Astrocyte of the spinal cord (primary cell): ENCODE results near the gene C5orf15.

Experiments used
- DNase-seq: peaks from one replicate; pipeline ENCODE4 v3.0.0; 2011; ENCODE audit warnings: low read depth, low spot score
- H3K4me3 ChIP-seq: 2 replicates; pipeline ENCODE4 v1.5.1; 2011; ENCODE audit warnings: low read depth, mild to moderate bottlenecking, low read length, moderate library complexity
- in situ Hi-C: cut with HindIII; loops from 2 replicates; pipeline ENCODE4 v1.10.0; 2017; ENCODE audit warnings: low sequenced_read_pairs
- TF ChIP-seq, protein P1 (sequence below): IDR thresholded peaks from 2 replicates; pipeline ENCODE4 v1.5.1; 2012; ENCODE audit warnings: low read depth, mild to moderate bottlenecking, low read length, inconsistent platforms

Gene C5orf15

GRCh38 chr5:133919148-133920136, 49.0 kb downstream of the C5orf15 start:
- DNase-seq, result no peak
- H3K4me3 ChIP-seq, result no peak overlapping the region
- TF ChIP-seq, protein P1, sequence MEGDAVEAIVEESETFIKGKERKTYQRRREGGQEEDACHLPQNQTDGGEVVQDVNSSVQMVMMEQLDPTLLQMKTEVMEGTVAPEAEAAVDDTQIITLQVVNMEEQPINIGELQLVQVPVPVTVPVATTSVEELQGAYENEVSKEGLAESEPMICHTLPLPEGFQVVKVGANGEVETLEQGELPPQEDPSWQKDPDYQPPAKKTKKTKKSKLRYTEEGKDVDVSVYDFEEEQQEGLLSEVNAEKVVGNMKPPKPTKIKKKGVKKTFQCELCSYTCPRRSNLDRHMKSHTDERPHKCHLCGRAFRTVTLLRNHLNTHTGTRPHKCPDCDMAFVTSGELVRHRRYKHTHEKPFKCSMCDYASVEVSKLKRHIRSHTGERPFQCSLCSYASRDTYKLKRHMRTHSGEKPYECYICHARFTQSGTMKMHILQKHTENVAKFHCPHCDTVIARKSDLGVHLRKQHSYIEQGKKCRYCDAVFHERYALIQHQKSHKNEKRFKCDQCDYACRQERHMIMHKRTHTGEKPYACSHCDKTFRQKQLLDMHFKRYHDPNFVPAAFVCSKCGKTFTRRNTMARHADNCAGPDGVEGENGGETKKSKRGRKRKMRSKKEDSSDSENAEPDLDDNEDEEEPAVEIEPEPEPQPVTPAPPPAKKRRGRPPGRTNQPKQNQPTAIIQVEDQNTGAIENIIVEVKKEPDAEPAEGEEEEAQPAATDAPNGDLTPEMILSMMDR, result no peak
- in situ Hi-C loops, result no loop called here

- in situ Hi-C loops, result no loop called here
- TF ChIP-seq, protein P1, result no peak
- DNase-seq, result no peak
- H3K4me3 ChIP-seq, result no peak overlapping the region
Measured at GRCh38 chr5:133918731-133919130, 49.7 kb downstream of the C5orf15 start.

- no peak overlapping the region for H3K4me3 ChIP-seq
- TF ChIP-seq, protein P1, result no peak
- no peak for DNase-seq
- in situ Hi-C loops, result no loop called here
Measured at GRCh38 chr5:133918316-133918715, 50.1 kb downstream of the C5orf15 start.

GRCh38 chr5:133917785-133918184, 50.6 kb downstream of the C5orf15 start:
- H3K4me3 ChIP-seq, result no peak overlapping the region
- DNase-seq, result no peak
- TF ChIP-seq, protein P1, result no peak
- in situ Hi-C loops, result no loop called here

DNA sequence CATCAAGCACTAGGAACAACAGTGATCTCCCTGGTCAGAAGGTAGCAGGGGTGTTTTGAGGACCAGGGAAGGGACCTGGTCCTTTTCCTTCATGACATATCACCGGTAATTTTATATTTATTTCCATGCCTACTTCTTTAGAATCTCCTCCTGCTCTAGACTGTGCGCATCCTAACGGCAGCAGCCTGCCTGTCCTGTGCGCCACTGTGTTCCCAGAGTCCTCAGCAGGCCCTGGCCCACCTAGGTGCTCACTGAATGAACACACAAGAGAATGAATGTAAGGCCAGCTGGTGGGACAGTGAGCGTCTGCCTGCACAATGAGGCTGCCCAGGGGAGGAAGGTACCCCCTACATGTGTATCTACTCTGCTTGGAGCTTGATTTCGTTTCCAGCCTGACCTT, 51.5 kb downstream of the C5orf15 start:
- no peak overlapping the region for H3K4me3 ChIP-seq
- no peak for DNase-seq
- in situ Hi-C loops, result no loop called here
- TF ChIP-seq, protein P1, result no peak

DNA sequence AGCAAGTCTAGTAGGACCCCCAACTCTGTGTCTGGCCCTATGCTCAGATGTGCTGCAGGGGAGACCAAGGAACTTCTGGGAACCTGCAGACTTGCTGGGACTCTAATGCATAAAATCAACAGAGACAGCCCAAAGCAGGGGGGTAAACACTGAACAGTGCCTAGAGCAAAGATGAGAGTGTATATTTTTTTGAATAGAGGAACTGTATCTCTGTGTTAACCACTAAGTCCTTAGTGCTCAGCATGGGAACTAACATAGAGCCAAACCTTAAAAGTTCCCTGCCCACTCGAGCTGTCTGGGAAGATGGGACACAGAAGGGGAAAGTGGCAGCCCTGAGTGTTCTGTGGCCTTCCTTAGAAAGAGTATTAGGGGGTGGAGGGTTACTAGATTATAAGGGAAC, 51.9 kb downstream of the C5orf15 start:
- in situ Hi-C loops, result no loop called here
- no peak for DNase-seq
- TF ChIP-seq, protein P1, result no peak
- H3K4me3 ChIP-seq, result no peak overlapping the region
